Neural crest cell (in vitro differentiated cells): ENCODE data around the gene PAK1. TPM values are rescaled to one million over a fixed set of nuclear protein-coding genes. Genes with fewer than 3 reads are reported as not detected.
A peak's percentile ranks its signal among the peaks of the same experiment; 100 is the strongest.
"Not testable (repeated sequence)": the region's sequence is repeated elsewhere in the genome, so short reads cannot be mapped to it uniquely, and the experiment has no call there.

Source experiments
- DNase-seq: peaks from one replicate; pipeline ENCODE4 v3.0.0; 2021; ENCODE audit warnings: low read depth, mixed read lengths, low spot score
- H3K27ac Mint-ChIP-seq: one replicate; pipeline ENCODE4 v1.8.0; 2021; ENCODE audit warnings: mild to moderate bottlenecking, mixed read lengths; ENCODE audit not compliant: unreplicated experiment
- H3K27me3 Mint-ChIP-seq: 2 replicates; pipeline ENCODE4 v1.8.0; 2021; ENCODE audit warnings: low read depth, mild to moderate bottlenecking, mixed read lengths
- H3K36me3 Mint-ChIP-seq: 2 replicates; pipeline ENCODE4 v1.8.0; 2021; ENCODE audit warnings: low read depth, mild to moderate bottlenecking, mixed read lengths
- H3K4me1 Mint-ChIP-seq: 2 replicates; pipeline ENCODE4 v1.8.0; 2021; ENCODE audit warnings: mixed read lengths
- H3K4me3 Mint-ChIP-seq: one replicate; pipeline ENCODE4 v1.8.0; 2021; ENCODE audit warnings: mild to moderate bottlenecking, mixed read lengths
- H3K9me3 Mint-ChIP-seq: 2 replicates; pipeline ENCODE4 v1.8.0; 2021; ENCODE audit warnings: mixed read lengths
- CTCF ChIP-seq: fragments of 200-600 bp; sonication (generic); conservative IDR thresholded peaks from 2 replicates; pipeline ENCODE4 v1.5.0; 2021; ENCODE audit warnings: antibody characterized with exemption, mild to moderate bottlenecking
- total RNA-seq: library from RNA; stranded (reverse); gene quantifications from 2 replicates; pipeline ENCODE4 v1.2.1, GENCODE V29; 2021

Gene PAK1
- total RNA-seq, 1 donor from 2014 or later: 60.5 TPM

- Mint-ChIP-seq H3K4me1 (peaks cover 6% of the 10 kb centered on the region), H3K27ac (no peak overlapping the region), H3K4me3 (no peak overlapping the region), H3K9me3 (peaks cover 2% of the 10 kb centered on the region), H3K27me3 (no peaks in the 10 kb centered on the region), H3K36me3 (no peaks in the 10 kb centered on the region)
- TF ChIP-seq CTCF: no peak
- no peak for DNase-seq
Measured at GRCh38 chr11:77303328-77303727, 170.6 kb downstream of the PAK1 start.

- H3K4me3 Mint-ChIP-seq: no peak overlapping the region
- peaks cover 2% of the 10 kb centered on the region for H3K9me3 Mint-ChIP-seq
- H3K27ac Mint-ChIP-seq: no peak overlapping the region
- H3K27me3 Mint-ChIP-seq: no peaks in the 10 kb centered on the region
- DNase-seq: no peak
- no peaks in the 10 kb centered on the region for H3K36me3 Mint-ChIP-seq
- TF ChIP-seq CTCF: no peak
- H3K4me1 Mint-ChIP-seq: peaks cover 6% of the 10 kb centered on the region
Measured at GRCh38 chr11:77302752-77303151, 171.1 kb downstream of the PAK1 start.

- H3K27me3 Mint-ChIP-seq: no peaks in the 10 kb centered on the region
- no peak for DNase-seq
- no peak for TF ChIP-seq CTCF
- H3K4me3 Mint-ChIP-seq: no peak within 1 kb of the TSS
- no peaks in the 10 kb centered on the region for H3K36me3 Mint-ChIP-seq
- H3K9me3 Mint-ChIP-seq: peaks cover 2% of the 10 kb centered on the region
- peaks cover 6% of the 10 kb centered on the region for H3K4me1 Mint-ChIP-seq
- peak within 1 kb of the TSS; percentile 40 for H3K27ac Mint-ChIP-seq
Measured at GRCh38 chr11:77301510-77301909, 172.4 kb downstream of the PAK1 start, which contains the start of gene GDPD4. Gene GDPD4 (minus strand): TSS chr11:77301686. CDS start chr11:77285137, 16,549 bp downstream.

- DNase-seq: no peak
Measured at GRCh38 chr11:77300695-77301094, 173.2 kb downstream of the PAK1 start.

GRCh38 chr11:77300028-77300427, 173.9 kb downstream of the PAK1 start:
- H3K4me1 Mint-ChIP-seq, H3K36me3 Mint-ChIP-seq, H3K27me3 Mint-ChIP-seq, H3K9me3 Mint-ChIP-seq, H3K4me3 Mint-ChIP-seq, H3K27ac Mint-ChIP-seq, DNase-seq: not testable (repeated sequence)

More at GRCh38 chr11:77300695-77301094, 173.2 kb downstream of the PAK1 start:
- H3K27me3 Mint-ChIP-seq: no peaks in the 10 kb centered on the region
- H3K36me3 Mint-ChIP-seq: no peaks in the 10 kb centered on the region
- H3K4me1 Mint-ChIP-seq: peaks cover 6% of the 10 kb centered on the region
- TF ChIP-seq CTCF: no peak
- peaks cover 2% of the 10 kb centered on the region for H3K9me3 Mint-ChIP-seq
- H3K27ac Mint-ChIP-seq: no peak overlapping the region
- no peak overlapping the region for H3K4me3 Mint-ChIP-seq

GRCh38 chr11:77299528-77299993, 174.3 kb downstream of the PAK1 start:
- DNase-seq: no peak
- no peak overlapping the region for H3K27ac Mint-ChIP-seq
- no peak overlapping the region for H3K4me3 Mint-ChIP-seq
- peaks cover 2% of the 10 kb centered on the region for H3K9me3 Mint-ChIP-seq
- no peaks in the 10 kb centered on the region for H3K36me3 Mint-ChIP-seq
- peaks cover 6% of the 10 kb centered on the region for H3K4me1 Mint-ChIP-seq
- H3K27me3 Mint-ChIP-seq: no peaks in the 10 kb centered on the region
- no peak for TF ChIP-seq CTCF
